SU-DHL-6 (cell line): ENCODE results near the gene AHR.

ENCODE experiments used
- H2AFZ ChIP-seq: fragments of 200-600 bp; sonication (generic); 2 replicates; pipeline ENCODE4 v1.6.1; 2014; ENCODE audit warnings: low read depth, mild to moderate bottlenecking, moderate library complexity, mixed read lengths, antibody characterized with exemption, low read length; ENCODE audit not compliant: severe bottlenecking
- H3F3A ChIP-seq: fragments of 200-600 bp; shearing (Covaris generic); 2 replicates; pipeline ENCODE4 v1.6.0; 2016; ENCODE audit warnings: antibody characterized with exemption, mild to moderate bottlenecking; ENCODE audit not compliant: insufficient read depth
- H3K27ac ChIP-seq: fragments of 200-600 bp; sonication (generic); 2 replicates; pipeline ENCODE4 v1.5.1; 2016; ENCODE audit warnings: low read depth, mild to moderate bottlenecking, low read length, moderate library complexity, mixed read lengths
- H3K27me3 ChIP-seq: fragments of 200-600 bp; sonication (generic), shearing (Covaris generic); 2 replicates; pipeline ENCODE4 v1.6.0; 2014; ENCODE audit warnings: mild to moderate bottlenecking, low read length
- H3K36me3 ChIP-seq: fragments of 200-600 bp; sonication (generic); 2 replicates; pipeline ENCODE4 v1.6.1; 2014; ENCODE audit warnings: mild to moderate bottlenecking, low read length, mixed read lengths
- H3K4me2 ChIP-seq: fragments of 300-600, 200-600 bp; shearing (Covaris generic), sonication (generic); 2 replicates; pipeline ENCODE4 v1.6.0; 2014; ENCODE audit warnings: low read length, low read depth, mild to moderate bottlenecking; ENCODE audit not compliant: poor library complexity, severe bottlenecking
- H3K4me3 ChIP-seq: fragments of 200-600 bp; sonication (generic); 2 replicates; pipeline ENCODE4 v1.5.1; 2014; ENCODE audit warnings: antibody characterized with exemption, low read length, mild to moderate bottlenecking, mixed read lengths; ENCODE audit not compliant: insufficient read depth, poor library complexity, severe bottlenecking
- H3K79me2 ChIP-seq: fragments of 200-600 bp; sonication (generic); 2 replicates; pipeline ENCODE4 v1.6.1; 2014; ENCODE audit warnings: mild to moderate bottlenecking, low read length, moderate library complexity; ENCODE audit not compliant: insufficient read depth
- H3K9ac ChIP-seq: fragments of 200-600 bp; sonication (generic); 2 replicates; pipeline ENCODE4 v1.7.0; 2014; ENCODE audit warnings: mild to moderate bottlenecking, low read length
- H3K9me2 ChIP-seq: fragments of 200-600 bp; sonication (generic); replicated peaks from 2 replicates; pipeline ENCODE4 v1.6.1; 2014; ENCODE audit warnings: low read length; ENCODE audit not compliant: insufficient read depth
- H3K9me3 ChIP-seq: fragments of 200-600 bp; sonication (generic); 2 replicates; pipeline ENCODE4 v1.6.1; 2014; ENCODE audit warnings: low read length, mixed read lengths; ENCODE audit not compliant: insufficient read depth
- H4K20me1 ChIP-seq: fragments of 200-600 bp; sonication (generic); 2 replicates; pipeline ENCODE4 v1.6.1; 2014; ENCODE audit warnings: low read depth, mild to moderate bottlenecking, antibody characterized with exemption, low read length, moderate library complexity, mixed read lengths
- CTCF ChIP-seq: fragments of 200-600 bp; sonication (generic); IDR thresholded peaks from one replicate; pipeline ENCODE4 v1.5.1; 2017; ENCODE audit warnings: antibody characterized with exemption, mild to moderate bottlenecking, low read length, moderate library complexity; ENCODE audit not compliant: insufficient read depth, poor library complexity, severe bottlenecking
- EZH2phosphoT487 ChIP-seq: fragments of 200-600 bp; sonication (generic), shearing (Covaris generic); conservative IDR thresholded peaks from 2 replicates; pipeline ENCODE4 v1.6.1; 2018; ENCODE audit warnings: mild to moderate bottlenecking, antibody characterized with exemption, low read length, moderate library complexity, mixed read lengths

Gene AHR

GRCh38 chr7:17300012-17300411 is 1.6 kb downstream of the AHR start:
- Histone ChIP-seq H3K27me3 (no peaks in the 10 kb centered on the region), H2AFZ (peak overlapping the region; percentile 81), H3K36me3 (no peaks in the 10 kb centered on the region; the same call in 1 of the 2 replicates), H4K20me1 (peaks cover 35% of the 10 kb centered on the region), H3F3A (peaks cover 27% of the 10 kb centered on the region; the same call in 1 of the 2 replicates), H3K4me2 (peak overlapping the region; percentile 62), H3K4me3 (peak overlapping the region; percentile 63), H3K9ac (peak overlapping the region; percentile 64), H3K9me2 (no peaks in the 10 kb centered on the region; the same call in 1 of the 2 replicates), H3K9me3 (no peaks in the 10 kb centered on the region), H3K79me2 (peaks cover 56% of the 10 kb centered on the region), H3K27ac (peak overlapping the region; percentile 49)
- no peak for TF ChIP-seq CTCF
- TF ChIP-seq EZH2phosphoT487: no peak

- no peaks in the 10 kb centered on the region for H3K9me3 ChIP-seq
- H3K4me2 ChIP-seq: peak overlapping the region; percentile 62
- no peaks in the 10 kb centered on the region; the same call in 1 of the 2 replicates for H3K9me2 ChIP-seq
- H4K20me1 ChIP-seq: peaks cover 39% of the 10 kb centered on the region
- H3K27me3 ChIP-seq: no peaks in the 10 kb centered on the region
- H3F3A ChIP-seq: peaks cover 27% of the 10 kb centered on the region; the same call in 1 of the 2 replicates
- H3K79me2 ChIP-seq: peaks cover 60% of the 10 kb centered on the region
- TF ChIP-seq CTCF (no peak), EZH2phosphoT487 (no peak)
- peak overlapping the region; percentile 63 for H3K4me3 ChIP-seq
- peak overlapping the region; percentile 49; the same call in 1 of the 2 replicates for H3K27ac ChIP-seq
- no peaks in the 10 kb centered on the region; the same call in 1 of the 2 replicates for H3K36me3 ChIP-seq
- no peak overlapping the region for H2AFZ ChIP-seq
- peak overlapping the region; percentile 64 for H3K9ac ChIP-seq
These were observed 2.0 kb downstream of the AHR start for GRCh38 chr7:17300437-17300836.

- no peaks in the 10 kb centered on the region for H3K27me3 ChIP-seq
- 0 out of 2 replicates have a peak overlapping the region, but pooled peaks have one; percentile 15 for H3K9ac ChIP-seq
- H4K20me1 ChIP-seq: peaks cover 51% of the 10 kb centered on the region
- H3K9me3 ChIP-seq: no peaks in the 10 kb centered on the region
- peaks cover 73% of the 10 kb centered on the region for H3K79me2 ChIP-seq
- H3K9me2 ChIP-seq: no peaks in the 10 kb centered on the region; the same call in 1 of the 2 replicates
- peak overlapping the region; percentile 62 for H3K4me2 ChIP-seq
- no peak overlapping the region for H2AFZ ChIP-seq
- H3K36me3 ChIP-seq: no peaks in the 10 kb centered on the region; the same call in 1 of the 2 replicates
- TF ChIP-seq CTCF: peak; percentile 89
- TF ChIP-seq EZH2phosphoT487: no peak
- peak overlapping the region; percentile 11; the same call in 1 of the 2 replicates for H3K27ac ChIP-seq
- peaks cover 25% of the 10 kb centered on the region; the same call in 1 of the 2 replicates for H3F3A ChIP-seq
- peak overlapping the region; percentile 21 for H3K4me3 ChIP-seq
These were observed 3.3 kb downstream of the AHR start for GRCh38 chr7:17301471-17302456.
